ENCODE results near the gene IL10RB.

Gene IL10RB

DNA sequence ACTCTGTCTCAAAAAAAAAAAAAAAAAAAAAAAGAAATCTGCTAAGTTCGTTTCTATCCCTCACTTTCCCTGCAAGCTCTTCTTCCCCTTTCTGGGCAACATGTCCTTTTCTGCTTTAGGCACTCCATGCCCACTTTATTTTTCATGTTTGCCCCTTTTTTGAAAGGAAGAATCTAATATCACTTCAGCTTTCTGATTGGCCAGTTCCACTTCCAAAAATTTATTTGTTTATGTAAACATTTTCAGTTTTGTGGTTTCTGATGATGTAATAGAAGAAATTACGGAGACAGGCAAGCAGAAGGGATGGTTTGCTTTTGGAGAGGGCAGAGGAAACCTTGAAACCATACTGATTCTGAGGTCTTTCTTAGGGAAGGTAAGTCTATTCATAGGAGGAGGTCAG is 73.8 kb downstream of the IL10RB start:
- Histone ChIP-seq H3K4me3 (ENCODE audit: low read depth in 1 of 2, low read length in 2 of 2) (no peak overlapping the region), H3K9ac (ENCODE audit: low read depth, low read length) (no peak overlapping the region), H4K20me1 (ENCODE audit: insufficient read depth, low read length) (no peaks in the 10 kb centered on the region; the same call in 1 of the 2 replicates), H3K27ac (ENCODE audit: low read length) (no peak overlapping the region), H3K27me3 (ENCODE audit: insufficient read depth, low read length, poor library complexity) (no peaks in the 10 kb centered on the region), H3K4me1 (ENCODE audit: insufficient read depth, low read length) (no peaks in the 10 kb centered on the region), H3K4me2 (ENCODE audit: insufficient read depth, low read length) (no peak overlapping the region), H3K79me2 (ENCODE audit: insufficient read depth, low read length) (peaks cover 54% of the 10 kb centered on the region), H3K36me3 (ENCODE audit: insufficient read depth, low read length) (peaks cover 72% of the 10 kb centered on the region), H2AFZ (ENCODE audit: low read depth, low read length) (no peak overlapping the region), H3K9me3 (ENCODE audit: insufficient read depth, low read length, severe bottlenecking) (no peaks in the 10 kb centered on the region)
- ATAC-seq (ENCODE audit: insufficient read depth, low read depth) (no peak), DNase-seq (no peak)
- TF ChIP-seq, protein P1, sequence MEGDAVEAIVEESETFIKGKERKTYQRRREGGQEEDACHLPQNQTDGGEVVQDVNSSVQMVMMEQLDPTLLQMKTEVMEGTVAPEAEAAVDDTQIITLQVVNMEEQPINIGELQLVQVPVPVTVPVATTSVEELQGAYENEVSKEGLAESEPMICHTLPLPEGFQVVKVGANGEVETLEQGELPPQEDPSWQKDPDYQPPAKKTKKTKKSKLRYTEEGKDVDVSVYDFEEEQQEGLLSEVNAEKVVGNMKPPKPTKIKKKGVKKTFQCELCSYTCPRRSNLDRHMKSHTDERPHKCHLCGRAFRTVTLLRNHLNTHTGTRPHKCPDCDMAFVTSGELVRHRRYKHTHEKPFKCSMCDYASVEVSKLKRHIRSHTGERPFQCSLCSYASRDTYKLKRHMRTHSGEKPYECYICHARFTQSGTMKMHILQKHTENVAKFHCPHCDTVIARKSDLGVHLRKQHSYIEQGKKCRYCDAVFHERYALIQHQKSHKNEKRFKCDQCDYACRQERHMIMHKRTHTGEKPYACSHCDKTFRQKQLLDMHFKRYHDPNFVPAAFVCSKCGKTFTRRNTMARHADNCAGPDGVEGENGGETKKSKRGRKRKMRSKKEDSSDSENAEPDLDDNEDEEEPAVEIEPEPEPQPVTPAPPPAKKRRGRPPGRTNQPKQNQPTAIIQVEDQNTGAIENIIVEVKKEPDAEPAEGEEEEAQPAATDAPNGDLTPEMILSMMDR (IDR thresholded peaks at IDR 0.05; ENCODE audit: borderline replicate concordance, extremely low read depth, low read length, poor library complexity, severe bottlenecking) = no peak
- TF ChIP-seq EZH2 (IDR thresholded peaks at IDR 0.05; ENCODE audit: borderline replicate concordance, low read depth, low read length, severe bottlenecking) = no peak

DNA sequence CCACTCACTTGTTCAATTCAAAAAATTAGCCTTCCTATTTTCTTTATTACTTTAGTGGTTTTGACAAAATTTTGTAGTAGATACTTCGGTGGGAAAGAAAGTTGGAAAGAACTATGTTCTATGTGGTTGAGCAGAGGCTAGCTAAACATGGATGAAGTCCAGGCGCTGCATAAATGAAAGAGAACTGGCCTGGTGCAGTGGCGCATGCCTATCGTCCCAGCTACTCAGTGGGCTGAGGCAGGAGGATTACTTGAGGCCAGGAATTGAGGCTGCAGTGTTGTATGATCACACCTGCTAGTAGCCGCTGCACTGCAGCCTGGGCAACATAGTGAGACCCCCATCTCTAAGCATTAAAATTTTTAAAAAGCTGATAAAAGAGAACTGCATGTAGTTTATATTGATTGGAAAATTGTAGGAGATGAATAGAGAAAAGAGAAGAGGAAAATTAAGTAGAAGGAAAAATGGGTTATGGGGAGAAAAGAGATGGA is 79.6 kb downstream of the IL10RB start:
- no peaks in the 10 kb centered on the region for H3K27me3 ChIP-seq (ENCODE audit: insufficient read depth, low read length, poor library complexity)
- no peaks in the 10 kb centered on the region for H3K9me3 ChIP-seq (ENCODE audit: insufficient read depth, low read length, severe bottlenecking)
- H4K20me1 ChIP-seq (ENCODE audit: insufficient read depth, low read length) = no peaks in the 10 kb centered on the region; the same call in 1 of the 2 replicates
- no peaks in the 10 kb centered on the region for H3K4me1 ChIP-seq (ENCODE audit: insufficient read depth, low read length)
- no peak for TF ChIP-seq EZH2 (IDR thresholded peaks at IDR 0.05; ENCODE audit: borderline replicate concordance, low read depth, low read length, severe bottlenecking)
- TF ChIP-seq, protein P1 (IDR thresholded peaks at IDR 0.05; ENCODE audit: borderline replicate concordance, extremely low read depth, low read length, poor library complexity, severe bottlenecking) = no peak
- peaks cover 95% of the 10 kb centered on the region for H3K36me3 ChIP-seq (ENCODE audit: insufficient read depth, low read length)
- no peak for DNase-seq
- no peak overlapping the region for H3K9ac ChIP-seq (ENCODE audit: low read depth, low read length)
- H2AFZ ChIP-seq (ENCODE audit: low read depth, low read length) = no peak overlapping the region
- no peak overlapping the region for H3K4me3 ChIP-seq (ENCODE audit: low read depth in 1 of 2, low read length in 2 of 2)
- H3K4me2 ChIP-seq (ENCODE audit: insufficient read depth, low read length) = no peak overlapping the region
- H3K27ac ChIP-seq (ENCODE audit: low read length) = no peak overlapping the region
- H3K79me2 ChIP-seq (ENCODE audit: insufficient read depth, low read length) = peaks cover 11% of the 10 kb centered on the region; the same call in 1 of the 2 replicates
- no peak for ATAC-seq (ENCODE audit: insufficient read depth, low read depth)

Measured in DND-41 (cell line).